ENCODE data around the gene DCAF8L2.
"Not testable (repeated sequence)": the region's sequence is repeated elsewhere in the genome, so short reads cannot be mapped to it uniquely, and the experiment has no call there.

DCAF8L2 gene

DNA sequence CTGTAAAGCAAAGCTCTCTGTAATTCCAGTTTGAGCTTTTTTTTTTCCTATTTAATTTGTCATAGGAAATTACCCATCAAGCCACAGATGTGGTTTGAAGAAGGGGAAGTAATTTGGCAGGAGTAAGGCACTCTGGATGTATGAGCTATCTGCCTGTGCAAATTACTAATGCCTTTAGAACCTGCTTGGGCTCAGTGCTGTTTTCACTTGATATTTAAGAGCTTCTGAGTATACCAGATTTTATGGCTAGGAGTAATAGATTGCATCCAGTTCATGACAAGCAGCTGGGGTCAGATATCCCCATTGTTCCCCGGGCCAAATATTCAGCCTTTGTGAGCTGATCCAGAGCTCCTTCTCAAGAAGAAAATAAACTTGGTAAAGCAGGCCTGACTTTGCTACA, 89.1 kb downstream of the DCAF8L2 start:
- no peak for DNase-seq (ENCODE audit: low read depth in 2 of 2)

DNA sequence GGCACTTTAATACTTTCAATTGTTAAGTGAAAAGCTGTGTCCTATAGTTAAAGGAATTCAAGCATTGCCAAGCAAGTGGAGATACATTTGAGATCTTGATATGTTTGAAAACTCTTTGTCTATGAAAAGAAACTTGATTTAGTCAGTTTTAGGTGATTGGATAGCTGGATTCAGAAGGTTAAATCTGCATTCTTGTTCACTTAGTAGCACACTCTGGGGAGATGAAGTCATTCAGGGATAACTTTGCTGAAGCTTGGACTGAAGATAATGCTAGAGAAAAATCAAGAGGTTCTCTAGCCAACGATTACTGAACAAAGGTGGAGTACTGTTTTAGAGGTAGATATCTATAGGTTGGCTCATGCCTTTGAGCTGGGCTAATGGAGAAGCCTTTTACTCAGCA, 90.6 kb downstream of the DCAF8L2 start:
- DNase-seq (ENCODE audit: low read depth in 2 of 2): no peak

DNA sequence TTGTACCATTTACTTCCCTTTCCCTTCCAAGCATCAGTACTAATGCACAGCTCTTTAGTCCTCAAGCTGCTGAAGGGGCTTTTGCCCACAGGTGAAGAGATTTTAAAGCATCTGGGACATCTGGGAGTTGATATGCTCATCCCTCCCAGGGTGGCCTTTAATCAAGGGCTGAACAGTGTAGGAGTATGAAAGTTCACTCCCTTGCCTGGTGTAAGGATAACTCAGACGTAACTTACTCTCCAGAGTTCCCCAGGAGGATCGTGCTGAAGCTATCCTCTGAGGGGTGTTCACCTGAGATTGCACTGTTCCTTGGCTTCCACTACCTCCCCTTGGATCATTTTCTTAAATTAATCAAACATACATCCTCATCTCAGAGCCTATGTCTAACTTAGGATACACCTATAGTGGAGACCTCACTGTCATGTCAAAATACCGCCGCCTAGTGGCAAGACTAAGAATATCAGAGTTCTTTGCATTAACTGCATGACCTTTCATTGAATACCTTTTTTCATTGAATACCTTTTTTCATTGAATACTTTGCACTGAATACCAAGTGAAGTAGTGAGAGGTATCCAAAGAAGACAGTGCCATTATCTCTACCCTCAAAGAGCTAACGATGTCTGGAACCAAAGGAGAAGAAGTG, 93.5 kb downstream of the DCAF8L2 start:
- not testable (repeated sequence) for DNase-seq (ENCODE audit: low read depth in 2 of 2)

GRCh38 chrX:27694667-27695066, 104.5 kb downstream of the DCAF8L2 start:
- DNase-seq (ENCODE audit: low read depth in 2 of 2): no peak

DNA sequence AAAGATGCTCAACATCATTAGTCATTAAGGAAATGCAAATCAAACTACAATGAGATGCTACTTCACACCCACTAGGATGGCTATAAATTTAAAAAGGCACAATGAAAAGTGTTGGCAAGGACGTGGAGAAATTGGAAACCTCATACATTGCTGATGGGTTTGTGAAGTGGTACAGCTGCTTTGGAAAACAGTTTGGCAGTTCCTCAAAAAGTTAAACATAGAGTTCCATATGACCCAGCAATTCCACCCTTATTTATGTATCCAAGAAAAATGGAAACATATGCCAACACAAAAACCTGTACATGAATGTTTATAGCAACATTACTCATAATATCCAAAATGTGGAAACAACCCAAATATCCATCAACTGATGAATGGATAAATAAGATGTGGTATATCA, 116.4 kb downstream of the DCAF8L2 start:
- no peak for DNase-seq (ENCODE audit: low read depth in 2 of 2)

GRCh38 chrX:27715610-27716009, 125.5 kb downstream of the DCAF8L2 start:
- no peak for DNase-seq (ENCODE audit: low read depth in 2 of 2)

- no peak for DNase-seq (ENCODE audit: low read depth in 2 of 2)
Observed at GRCh38 chrX:27728291-27728690, 138.1 kb downstream of the DCAF8L2 start.

- DNase-seq (ENCODE audit: low read depth in 2 of 2): no peak
Observed at GRCh38 chrX:27731962-27732361, 141.8 kb downstream of the DCAF8L2 start.

DNA sequence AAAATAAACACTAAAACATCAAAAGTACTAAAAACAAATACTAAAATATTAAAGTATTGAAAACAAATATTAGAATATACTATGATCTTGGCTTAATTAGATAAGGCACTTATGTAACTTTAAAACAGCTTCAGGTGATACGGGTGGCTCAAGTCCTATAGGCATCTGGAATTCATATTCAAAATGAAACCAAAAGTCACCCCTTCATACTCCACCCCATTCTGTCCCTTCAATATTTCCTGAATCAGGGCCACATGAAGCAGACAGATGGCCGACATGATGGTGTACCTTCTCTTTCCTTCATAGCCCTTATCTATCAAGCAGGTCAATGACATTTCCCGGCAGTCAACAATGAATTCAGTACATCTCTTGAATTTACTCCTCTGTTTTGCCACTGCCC, 145.8 kb downstream of the DCAF8L2 start:
- DNase-seq (ENCODE audit: low read depth in 2 of 2): no peak

DNA sequence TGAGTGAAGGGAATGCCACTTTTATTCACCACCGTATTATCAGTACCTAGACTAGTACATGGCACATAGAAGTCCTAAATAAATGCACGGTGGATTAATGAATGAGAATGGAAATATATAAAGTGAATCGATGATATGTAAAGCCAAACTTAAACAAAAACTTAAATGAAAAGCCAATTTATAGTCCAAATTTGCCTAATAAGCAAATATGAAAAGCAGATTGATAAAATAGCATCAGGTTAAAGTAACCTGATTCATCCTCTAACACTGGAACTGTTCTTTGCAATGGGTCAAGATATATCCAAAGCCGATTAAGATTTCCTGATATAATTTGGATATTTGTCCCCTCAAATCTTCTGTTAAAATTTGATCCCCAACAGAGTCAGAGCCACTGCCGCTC, 150.8 kb downstream of the DCAF8L2 start:
- no peak for DNase-seq (ENCODE audit: low read depth in 2 of 2)

DNA sequence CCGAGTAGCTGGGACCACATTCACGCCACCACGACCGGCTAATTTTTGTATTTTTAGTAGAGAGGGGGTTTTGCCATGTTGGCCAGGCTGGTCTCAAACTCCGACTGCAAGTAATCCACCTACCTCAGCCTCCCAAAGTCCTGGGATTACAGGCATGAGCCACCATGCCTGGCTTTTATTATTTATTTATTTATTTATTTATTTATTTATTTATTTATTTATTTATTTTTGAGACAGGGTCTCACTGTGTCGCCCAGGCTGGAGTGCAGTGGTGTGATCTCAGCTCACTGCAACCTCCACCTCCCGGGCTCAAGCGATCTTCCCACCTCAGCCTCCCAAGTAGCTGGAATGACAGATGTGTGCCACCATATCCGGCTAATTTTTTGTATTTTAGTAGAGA, 153.4 kb downstream of the DCAF8L2 start:
- DNase-seq (ENCODE audit: low read depth in 2 of 2): not testable (repeated sequence)

DNA sequence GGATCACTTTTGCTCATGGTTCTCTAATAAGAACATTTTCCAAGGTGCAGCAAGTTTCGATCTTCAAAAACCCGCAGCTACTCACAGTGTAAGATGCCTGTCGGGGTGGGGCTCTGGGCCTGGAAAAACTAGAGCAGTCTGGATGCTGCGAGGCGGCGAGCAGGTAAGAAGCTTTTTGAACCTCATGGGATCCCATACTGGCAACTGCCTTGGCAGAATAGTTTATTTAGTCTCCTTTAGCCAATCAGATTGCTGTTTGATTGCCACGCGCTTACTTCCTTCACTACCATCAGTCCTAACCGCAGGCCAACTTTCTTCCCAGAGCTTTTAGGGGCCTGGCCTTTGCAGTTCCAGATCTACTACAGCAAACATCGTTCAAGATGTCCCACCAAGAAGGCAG, 156.4 kb downstream of the DCAF8L2 start:
- no peak for DNase-seq (ENCODE audit: low read depth in 2 of 2)

DNA sequence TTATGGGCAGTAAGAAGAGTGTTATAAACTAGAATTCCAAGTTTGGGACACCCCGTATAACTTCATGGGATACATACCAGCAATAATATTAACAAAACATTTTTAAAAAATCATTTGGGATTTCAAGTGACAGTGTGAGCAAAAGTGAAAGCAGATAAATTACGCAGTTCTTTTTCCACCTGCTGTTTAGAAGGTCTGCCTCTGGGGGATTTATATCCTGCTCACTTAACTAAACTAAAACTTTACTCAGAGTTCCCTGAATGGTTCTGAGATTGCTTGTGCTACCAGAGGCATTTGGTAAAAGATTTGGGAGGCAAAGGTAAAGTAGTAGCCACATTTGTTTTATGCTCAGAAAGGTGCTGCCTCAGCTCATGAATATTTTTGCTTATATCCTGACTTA, 160.2 kb downstream of the DCAF8L2 start:
- DNase-seq (ENCODE audit: low read depth in 2 of 2): not testable (repeated sequence)

- no peak for DNase-seq (ENCODE audit: low read depth in 2 of 2)
Observed at GRCh38 chrX:27751976-27752375, 161.8 kb downstream of the DCAF8L2 start.

DNA sequence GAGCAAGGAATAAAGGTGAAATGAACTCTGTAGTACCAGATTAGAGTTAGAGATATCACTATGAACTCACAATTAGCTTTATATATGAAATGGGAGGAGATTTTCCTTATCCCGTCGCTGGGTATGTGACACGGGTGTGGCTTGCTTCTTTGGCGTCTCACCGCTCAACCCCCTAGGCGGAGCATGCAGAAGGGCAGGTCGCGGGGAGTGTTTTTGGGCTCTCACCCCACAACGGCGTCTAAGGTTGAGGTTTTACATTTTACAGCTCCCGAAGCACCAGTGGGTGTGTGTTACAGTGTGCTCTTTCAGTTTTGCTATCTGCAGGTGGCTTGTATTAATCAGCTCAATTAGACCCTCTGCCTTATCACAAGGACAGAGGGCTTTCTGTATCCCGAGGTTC, 175.6 kb downstream of the DCAF8L2 start:
- no peak for DNase-seq (ENCODE audit: low read depth in 2 of 2)

DNA sequence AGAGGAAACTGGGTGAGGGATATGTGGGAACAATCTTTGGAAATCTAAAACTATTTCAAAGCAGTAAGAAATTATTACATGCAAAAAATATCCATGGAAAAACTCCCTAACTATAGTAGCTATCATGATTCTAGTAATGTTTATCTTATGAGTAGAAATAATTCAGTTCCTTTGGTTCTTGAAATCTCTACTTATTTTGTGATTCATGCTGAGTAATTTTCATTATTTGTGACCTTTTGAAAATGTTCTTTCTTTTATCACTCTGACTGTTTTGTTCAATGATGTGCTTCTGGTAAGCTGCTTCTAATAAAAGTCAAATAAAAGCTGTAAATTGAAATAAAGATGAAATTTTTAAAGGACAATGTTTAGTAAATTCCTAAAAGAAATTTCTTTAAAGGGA, 177.2 kb downstream of the DCAF8L2 start:
- no peak for DNase-seq (ENCODE audit: low read depth in 2 of 2)

- no peak for DNase-seq (ENCODE audit: low read depth in 2 of 2)
Observed at GRCh38 chrX:27775984-27776383, 185.8 kb downstream of the DCAF8L2 start.

GRCh38 chrX:27796640-27797257, 206.6 kb downstream of the DCAF8L2 start:
- no peak for DNase-seq (ENCODE audit: low read depth in 2 of 2)

DNA sequence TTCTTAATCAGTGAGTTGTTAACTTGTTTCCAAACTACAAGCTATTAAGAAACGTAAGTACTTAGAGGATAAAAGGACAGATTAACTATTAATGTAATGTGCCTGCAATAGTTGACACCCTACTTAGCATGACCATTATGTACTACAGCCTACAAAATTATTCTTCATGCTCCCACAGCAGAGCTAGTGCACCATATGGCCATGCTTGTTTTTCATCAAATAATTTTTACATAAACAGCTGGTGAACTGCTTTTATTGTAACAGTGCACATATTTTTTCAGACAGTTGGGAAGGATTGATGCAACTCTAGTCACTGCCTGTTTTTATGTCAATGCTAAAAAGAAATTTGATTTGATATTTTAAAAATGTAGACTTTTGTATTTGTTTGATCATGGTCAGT, 207.4 kb downstream of the DCAF8L2 start:
- DNase-seq (ENCODE audit: low read depth in 2 of 2): no peak
